HG03378 (cell line): ENCODE results near the gene MRAP2.
A peak's percentile ranks its signal among the peaks of the same experiment; 100 is the strongest.

Source experiments
- ATAC-seq: cut with Tn5 transposase; IDR thresholded peaks from one replicate; pipeline ENCODE4 v1.9.1; 2021; ENCODE audit warnings: mild to moderate bottlenecking, moderate library complexity; ENCODE audit not compliant: unreplicated experiment

Gene MRAP2, protein sequence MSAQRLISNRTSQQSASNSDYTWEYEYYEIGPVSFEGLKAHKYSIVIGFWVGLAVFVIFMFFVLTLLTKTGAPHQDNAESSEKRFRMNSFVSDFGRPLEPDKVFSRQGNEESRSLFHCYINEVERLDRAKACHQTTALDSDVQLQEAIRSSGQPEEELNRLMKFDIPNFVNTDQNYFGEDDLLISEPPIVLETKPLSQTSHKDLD

DNA sequence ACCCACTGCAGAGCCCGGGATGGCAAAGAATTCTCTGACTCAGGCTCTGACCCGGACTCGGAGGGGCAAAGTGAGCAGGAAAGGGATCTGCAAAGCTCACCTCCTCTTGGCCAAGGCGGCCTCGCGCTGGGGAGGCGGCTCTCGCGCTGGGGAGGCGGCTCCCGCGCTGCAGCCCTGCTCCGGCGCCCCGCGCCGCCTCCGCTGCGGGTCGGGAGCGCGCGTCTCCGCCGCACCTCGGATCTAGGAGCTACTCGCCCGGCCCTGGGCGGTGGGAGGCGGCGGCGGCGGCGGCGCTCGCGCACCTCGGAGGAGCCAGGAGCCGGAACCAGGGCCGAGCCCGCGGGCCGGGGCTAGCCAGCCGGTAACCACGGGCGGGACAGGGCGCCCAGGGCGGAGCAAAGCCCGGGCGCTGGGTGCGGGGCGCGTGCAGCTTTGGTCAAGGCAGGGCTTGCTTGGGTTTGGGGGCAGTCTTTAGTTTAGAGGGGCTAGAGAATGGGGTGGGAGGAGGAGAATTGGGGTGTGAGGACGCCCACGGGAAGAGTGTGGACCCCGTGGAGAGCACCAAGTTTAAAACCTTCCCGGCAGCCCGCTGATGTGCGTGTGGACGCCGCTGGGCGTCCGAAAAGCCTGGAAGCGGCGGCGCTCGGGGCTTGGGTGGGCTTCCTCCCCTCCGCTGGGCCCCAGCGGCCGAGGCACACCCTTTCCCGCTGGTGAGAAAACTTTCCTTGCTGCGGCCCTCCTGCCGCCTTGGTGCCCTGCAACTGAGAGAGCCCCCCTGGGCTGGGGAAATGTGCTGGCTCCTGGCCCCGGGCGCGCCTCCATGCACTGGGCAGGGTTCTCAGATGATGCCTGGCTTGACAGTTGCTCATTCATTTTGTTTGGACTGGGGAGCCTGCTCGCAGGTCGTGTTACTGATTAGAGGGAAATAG lies at the start of gene MRAP2:
Gene MRAP2, plus strand, starts transcription at position 250 of the 929 bp plus-strand sequence. CDS start 21,547 bp downstream, outside the sequence.
- ATAC-seq, result no peak

DNA sequence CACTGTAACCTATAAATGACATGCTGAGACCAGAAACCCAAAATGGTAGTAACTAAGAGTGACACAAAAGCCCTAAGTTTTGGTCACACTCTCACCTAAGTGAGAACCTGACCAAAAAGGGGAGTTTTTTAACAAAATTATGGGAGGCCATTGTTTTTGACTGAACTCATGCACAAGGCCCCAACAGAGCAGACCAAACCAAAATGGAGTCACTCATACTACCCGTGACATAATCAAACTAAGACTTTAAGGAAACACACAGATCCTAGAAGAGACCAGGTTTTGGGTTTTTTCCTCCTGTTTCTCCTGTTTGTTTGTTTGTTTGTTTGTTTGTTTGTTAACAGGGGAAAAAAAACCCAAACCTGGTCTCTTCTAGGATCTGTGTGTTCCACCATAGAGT lies 49.2 kb upstream of the MRAP2 start:
- ATAC-seq, result no peak

DNA sequence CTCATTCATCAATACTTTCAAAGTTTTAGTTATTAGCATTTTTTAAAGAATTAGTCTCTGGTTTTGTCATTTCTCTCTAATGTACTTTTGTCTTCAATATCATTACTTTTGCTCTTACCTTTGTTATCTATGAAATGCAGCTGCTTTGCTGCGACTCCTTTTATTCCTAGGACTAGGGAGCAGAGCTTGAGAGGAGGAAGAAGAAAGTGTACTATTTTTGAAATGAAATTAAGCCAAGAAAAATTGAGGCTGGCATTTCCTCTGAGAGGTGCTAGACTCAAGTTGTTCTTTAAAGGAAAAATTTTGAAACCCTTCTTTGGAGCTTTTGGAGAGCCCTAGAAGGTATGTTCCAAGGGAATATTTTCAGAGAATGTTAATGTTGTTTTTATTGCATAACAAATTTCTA lies 48.3 kb upstream of the MRAP2 start:
- ATAC-seq, result no peak

DNA sequence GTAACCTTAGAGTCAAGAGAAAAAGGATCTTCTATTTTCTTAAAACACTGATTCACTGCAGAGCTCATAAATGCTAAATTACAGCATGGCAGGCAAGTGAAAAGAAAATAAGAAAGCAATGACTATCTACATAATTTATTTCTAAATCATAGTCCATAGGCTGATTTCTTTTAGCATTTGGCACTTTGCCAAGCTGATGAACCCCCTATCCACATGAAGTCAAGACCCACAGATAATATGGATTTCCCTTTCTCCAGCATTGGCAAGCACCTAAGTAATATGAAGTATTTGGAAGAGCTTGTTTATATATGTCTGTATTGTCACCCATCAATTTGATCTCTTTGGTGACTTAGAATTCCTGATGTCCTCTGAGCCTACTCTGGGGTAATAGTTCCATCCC lies 47.9 kb upstream of the MRAP2 start:
- ATAC-seq, result no peak

DNA sequence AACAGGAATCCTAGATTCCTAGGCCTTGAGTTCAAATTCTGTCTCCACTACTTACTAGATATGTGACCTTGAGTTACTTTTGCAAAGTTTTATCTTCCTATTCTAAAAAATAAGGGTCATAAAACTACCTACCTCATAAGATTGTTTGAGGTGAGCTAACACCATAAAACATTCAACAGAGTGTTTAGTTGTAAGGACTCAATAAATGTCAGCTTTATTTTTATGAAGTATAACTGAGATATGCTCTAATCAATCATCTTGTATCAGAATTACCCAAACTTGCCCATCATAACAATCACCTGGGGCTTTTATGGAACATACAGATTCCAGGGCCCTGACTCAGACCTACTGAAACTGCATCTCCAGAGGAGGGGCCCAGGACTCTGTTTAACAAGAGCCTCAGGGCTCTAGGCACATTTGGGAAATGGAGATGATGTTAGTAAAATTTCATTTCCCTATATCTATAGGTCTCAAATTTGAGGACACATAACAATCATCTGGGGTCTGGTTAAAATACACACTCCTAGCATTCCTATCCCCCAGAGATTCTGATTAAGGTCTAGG lies 35.5 kb upstream of the MRAP2 start:
- ATAC-seq, result no peak

DNA sequence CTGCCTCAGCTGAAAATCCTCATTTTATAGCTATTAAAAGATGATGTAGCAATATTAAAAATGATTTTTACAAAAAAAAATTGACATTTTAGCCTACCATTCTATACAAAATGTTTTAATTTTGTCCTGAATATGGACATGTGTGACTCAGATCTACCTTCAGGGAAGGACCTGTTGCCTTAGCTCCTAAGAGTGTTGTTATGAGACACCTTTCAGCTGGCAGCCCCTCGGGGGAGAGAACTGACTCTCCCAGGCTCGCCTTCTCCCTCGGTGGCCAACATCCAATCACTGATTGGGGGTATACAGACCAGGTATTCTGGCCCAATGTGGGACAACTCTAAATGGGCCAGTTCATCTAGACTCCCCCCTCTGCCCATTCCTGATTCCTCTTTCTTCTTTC lies 32.5 kb upstream of the MRAP2 start:
- no peak for ATAC-seq

DNA sequence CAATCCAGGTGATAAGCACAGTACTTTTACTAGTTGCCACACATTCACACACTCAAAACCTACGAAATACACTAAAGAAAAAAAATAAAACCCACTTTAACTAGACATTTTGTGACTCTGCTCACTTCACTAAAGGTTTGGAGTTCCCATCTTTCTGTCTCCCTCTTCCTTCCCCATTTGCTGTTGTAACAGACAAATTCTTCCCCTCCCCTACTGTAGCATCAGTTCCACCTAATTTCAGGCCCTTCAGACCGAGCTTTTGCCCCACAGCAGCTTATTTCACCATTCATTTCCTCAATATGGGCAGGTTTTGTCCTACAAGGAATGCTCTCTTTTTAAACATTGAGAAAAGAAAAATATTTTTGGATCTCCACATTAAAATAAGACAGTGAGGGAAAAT lies 31.3 kb upstream of the MRAP2 start:
- ATAC-seq, result no peak

DNA sequence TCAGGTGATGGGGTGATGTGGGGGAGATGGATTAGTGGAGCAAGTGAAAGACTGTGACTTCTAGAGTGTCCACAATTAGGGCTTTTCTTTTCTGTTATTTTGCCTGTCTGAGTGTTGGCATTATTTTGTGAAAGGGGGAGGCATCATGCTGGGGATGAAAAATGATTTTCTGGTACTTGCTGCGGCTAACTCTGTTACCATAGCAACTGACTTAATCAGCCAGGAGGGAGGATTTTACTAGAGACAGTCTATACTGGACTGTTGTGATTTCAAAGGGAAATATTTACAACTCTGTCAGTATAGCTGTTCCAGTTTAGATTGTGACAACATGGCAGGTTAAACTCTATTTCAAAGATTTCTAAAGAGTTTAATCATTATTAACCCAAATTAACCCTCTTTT lies 30.4 kb upstream of the MRAP2 start:
- no peak for ATAC-seq

DNA sequence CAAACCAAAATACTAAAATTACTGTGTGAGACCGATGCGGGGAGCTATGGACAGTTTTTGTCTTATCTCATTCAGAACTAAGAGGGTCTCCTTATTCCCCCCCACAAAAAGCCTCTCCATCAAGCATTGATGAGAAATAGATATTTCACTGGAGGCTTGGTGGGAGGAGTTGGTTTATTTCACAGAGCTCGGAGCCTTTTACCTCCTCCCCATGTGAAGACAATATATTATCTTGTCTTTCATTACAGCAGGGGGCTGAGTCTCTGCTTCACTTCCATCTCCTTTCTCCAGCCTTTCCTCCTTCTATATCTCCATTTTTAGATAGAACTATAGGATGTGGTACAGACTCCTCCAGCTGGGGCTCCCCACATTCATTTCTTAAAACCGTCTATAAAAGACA lies 29.9 kb upstream of the MRAP2 start:
- no peak for ATAC-seq

DNA sequence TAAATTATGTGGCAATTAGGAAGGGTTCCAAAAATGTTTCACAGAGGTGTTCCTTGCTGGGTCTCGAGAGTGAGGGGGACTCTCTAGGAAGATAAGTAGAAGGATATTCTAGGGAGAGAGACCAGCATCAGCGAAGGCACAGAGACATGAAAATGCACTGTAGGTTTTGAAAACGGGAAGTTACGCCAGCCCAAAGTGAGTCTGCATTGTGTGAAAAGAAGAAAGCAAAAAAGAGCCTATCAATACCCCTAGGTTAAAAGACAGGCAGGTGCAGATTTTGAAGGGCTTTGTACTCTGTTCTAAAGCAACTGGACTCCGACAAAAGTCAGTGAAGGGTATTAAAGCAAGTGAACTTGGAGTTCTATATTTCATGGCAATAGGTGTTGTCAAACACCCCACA lies 25.7 kb upstream of the MRAP2 start:
- no peak for ATAC-seq

DNA sequence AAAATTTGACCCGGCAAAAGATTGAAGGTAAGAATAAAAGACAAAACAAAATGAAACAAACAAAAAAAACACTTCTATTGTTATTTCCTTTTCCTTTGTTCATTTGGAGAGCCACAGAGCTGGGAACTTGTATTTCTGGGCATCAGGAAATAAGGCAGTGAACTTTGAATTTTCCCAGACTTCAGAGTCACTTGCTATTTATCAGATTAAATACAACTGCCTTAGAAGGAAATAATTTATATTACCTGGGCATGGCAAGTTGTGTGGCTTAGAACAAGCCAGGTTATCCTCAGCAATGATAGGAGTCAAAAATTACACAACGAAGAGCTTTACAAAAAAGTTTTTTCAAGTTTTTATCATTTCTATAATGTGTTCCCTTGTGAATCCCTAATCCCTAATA lies 20.2 kb upstream of the MRAP2 start:
- no peak for ATAC-seq

DNA sequence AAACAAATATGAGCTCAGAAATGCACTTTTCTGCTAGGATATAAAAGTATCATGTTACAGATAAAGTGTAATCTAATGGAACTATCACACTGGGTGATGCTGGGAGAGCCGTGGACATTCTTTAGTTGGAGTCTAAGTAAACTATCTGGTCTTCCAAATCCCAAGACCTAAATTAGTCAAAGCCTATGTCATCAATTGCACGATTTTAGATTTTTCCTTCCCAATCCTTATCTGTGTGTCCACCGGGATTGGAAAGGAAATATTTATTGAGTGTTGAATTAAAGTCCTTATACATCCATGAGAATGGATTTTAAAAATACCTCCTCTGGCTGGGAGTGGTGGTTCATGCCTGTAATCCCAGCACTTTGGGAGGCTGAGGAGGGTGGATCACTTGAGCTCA lies 19.6 kb upstream of the MRAP2 start:
- no peak for ATAC-seq

DNA sequence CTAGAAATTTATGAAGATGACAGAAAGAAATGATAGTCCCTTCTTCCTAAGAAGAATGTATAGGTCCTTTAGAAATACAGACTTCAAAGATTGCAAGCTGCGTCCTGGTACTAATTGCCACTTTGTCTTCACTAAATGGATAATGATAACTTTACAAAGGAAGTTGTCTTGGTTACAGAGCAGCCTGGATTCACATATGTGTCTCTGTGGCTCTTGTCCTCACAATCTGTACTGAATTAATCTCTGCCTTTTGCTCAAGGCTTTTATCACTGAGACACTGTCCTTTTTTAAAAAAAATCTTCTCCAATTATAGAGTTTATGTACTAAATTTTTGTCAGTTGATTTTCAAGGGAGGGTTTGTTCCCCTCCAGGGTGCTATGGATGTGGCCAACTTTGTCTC lies 17.5 kb upstream of the MRAP2 start:
- ATAC-seq, result no peak

DNA sequence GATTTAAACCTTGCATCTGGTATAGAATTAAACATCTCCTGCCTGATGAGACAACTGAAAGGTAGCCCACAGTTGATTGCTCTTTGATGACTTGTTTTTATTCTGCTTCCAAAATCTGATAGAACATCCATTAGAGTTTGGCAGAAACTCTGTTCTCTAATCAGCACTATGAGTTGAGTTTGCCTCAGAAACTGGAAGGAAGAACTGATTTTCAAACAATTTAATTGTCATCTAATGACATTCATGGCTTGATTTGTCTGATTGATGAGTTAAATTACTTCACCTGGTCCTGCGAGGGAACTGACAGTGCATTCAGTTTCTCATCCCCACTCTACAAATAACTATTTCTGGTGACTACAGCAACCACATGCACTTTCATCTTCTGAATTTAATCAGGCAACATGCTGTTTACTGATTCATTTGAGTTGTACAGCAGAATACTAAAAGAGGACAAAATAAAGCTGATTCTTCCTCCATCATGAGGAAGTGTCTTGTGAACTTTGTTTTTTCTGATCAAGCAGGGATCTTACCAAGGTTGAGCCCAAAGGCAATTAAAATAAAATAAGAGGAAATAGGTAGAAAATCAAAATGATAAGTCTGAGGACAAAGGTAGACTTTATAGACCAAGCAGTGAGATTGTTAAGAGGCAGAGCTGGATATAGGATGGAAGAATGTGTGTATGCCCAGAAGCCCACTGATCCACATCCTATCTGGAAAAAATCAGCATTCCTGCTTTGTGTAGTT lies 15.7 kb upstream of the MRAP2 start:
- ATAC-seq, result peak; percentile 70

DNA sequence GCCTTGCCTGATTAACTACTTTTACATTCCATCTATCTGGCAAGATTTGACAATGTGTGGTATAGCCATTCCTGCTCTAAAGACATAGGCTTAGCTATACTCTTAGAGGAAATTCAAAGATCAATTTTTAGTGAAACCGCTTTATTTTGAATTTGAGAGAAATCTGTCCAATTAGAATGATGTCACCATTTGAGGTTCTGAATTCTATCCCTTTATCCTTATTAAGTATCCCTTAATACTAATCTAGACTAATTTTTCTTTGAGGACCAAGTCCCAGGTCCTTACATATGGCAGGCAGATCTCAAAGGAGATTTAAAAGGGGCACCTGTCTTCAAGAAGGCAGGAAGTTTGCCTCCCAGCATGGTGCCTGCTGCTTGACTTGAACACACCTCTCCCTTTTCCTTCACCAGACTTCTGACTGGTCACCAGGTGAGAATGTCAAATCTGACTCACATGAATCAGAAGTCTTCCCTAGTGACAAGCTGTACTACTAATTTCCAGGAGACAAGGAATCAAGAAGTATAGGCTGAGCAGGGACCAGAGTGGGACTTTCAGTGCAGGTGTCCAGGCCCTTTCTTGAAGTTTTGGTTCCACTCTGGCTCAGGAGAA lies 15.0 kb upstream of the MRAP2 start:
- no peak for ATAC-seq

DNA sequence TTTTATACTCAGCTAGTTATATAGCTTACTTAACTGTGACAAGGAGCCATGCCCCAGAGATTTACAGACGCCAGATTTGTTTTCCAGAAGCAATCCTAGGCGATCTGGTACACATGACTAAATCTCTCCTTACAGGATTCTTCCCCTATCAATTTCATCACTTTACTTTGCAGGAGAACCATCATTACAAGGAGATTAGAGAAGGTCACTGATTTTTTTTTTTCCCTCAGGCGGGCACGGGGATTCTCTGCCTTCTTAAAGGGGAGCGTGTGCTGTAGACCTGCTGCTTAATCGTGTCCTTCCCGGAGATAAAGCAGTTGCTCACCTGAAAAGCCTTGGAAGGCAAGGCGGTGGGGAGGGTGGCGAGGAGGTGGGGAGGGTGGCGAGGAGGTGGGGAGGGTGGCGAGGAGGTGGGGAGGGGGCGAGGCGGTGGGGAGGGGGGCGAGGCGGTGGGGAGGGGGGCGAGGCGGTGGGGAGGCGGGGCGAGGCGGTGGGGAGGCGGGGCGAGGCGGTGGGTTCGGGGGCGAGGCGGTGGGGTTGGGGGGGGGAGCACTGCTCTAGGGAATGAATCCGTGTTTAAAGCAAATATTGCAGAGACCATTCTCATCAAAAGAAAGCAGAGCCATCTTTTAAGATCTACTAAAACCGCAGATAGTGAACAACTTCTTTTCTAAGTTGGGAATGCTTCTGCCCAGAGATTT lies 14.3 kb upstream of the MRAP2 start:
- ATAC-seq, result no peak

DNA sequence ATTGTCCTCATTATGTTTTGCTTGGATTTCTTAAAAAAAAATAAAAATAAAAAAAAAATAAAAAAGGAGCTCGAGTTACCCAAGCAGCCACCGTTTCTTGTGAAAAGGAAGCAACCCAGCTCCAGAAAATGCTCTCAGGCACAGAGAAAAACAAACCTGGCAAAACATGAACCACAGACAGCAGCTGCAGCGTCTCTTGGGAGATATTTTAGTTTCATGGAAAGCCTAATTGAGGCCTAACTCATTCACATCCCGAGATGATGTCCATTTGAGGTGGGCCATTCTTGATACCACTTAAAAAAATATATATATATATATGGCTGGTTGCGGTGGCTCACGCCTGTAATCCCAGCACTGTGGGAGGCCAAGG lies 13.7 kb upstream of the MRAP2 start:
- no peak for ATAC-seq

DNA sequence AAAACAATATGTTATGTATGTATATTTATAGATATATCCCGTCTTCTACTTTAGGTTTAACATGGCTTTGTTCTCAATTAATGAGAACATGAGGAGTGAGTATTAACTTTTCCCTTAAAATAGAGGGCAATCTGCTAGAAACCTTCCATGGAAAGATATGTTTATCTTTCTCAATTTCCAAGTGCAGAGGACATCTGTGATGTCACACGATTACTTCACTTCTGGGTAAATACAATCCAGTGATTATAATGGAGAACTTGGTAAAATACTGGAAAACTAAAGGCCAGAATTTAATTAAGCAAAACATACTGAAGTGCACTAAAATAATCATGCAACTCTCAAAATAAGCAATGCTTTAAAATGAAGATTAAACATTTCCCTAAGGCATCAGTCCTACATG lies 11.9 kb upstream of the MRAP2 start:
- ATAC-seq, result no peak

DNA sequence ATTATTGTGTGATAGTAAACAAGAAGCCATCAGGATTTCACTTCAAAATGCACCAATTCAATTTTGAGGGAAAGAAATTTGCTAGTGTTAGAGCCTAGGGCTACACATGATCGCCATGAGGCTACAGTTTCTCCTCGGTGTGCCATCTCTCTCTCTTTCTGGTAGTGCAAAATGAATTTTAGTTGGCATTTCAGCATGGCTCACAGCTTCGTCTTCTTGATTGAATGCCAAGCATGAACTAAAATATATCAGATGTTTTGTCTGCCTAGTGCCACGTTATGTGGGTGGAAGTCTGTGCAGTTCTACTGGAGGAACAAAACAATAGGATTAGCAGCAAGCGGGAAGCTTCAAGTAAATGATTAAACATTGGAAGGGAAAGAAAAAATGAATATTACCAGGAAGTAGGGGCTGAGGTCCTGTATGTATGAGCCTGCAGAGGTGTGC lies 6.8 kb upstream of the MRAP2 start:
- ATAC-seq, result no peak
